ENCODE measurements around the gene IRGQ.
"Not testable (repeated sequence)": the region's sequence is repeated elsewhere in the genome, so short reads cannot be mapped to it uniquely, and the experiment has no call there.

The IRGQ gene

DNA sequence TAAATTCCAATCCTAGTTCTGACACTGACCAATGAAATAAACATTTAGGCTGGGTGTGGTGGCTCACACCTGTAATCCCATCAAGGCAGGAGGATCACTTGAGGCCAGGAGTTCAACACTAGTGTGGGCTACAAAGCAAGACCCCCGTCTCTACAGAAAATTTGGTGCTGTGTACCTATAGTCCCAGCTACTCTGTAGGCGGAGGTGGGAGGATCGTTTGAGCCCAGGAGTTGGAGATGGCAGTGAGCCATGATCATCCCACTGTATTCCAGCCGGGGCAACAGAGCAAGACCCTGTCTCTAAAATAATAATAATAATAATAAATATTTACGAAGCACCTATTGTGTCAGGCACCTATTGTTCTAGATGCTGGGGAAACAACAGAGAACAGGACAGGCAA, 6.7 kb downstream of the IRGQ start:
- TF ChIP-seq, protein P1, sequence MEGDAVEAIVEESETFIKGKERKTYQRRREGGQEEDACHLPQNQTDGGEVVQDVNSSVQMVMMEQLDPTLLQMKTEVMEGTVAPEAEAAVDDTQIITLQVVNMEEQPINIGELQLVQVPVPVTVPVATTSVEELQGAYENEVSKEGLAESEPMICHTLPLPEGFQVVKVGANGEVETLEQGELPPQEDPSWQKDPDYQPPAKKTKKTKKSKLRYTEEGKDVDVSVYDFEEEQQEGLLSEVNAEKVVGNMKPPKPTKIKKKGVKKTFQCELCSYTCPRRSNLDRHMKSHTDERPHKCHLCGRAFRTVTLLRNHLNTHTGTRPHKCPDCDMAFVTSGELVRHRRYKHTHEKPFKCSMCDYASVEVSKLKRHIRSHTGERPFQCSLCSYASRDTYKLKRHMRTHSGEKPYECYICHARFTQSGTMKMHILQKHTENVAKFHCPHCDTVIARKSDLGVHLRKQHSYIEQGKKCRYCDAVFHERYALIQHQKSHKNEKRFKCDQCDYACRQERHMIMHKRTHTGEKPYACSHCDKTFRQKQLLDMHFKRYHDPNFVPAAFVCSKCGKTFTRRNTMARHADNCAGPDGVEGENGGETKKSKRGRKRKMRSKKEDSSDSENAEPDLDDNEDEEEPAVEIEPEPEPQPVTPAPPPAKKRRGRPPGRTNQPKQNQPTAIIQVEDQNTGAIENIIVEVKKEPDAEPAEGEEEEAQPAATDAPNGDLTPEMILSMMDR (conservative IDR thresholded peaks at IDR 0.05; ENCODE audit: low read length) = no peak
- no peak overlapping the region for H3K4me3 ChIP-seq (ENCODE audit: low read length)
- DNase-seq (ENCODE audit: low read depth) = no peak

DNA sequence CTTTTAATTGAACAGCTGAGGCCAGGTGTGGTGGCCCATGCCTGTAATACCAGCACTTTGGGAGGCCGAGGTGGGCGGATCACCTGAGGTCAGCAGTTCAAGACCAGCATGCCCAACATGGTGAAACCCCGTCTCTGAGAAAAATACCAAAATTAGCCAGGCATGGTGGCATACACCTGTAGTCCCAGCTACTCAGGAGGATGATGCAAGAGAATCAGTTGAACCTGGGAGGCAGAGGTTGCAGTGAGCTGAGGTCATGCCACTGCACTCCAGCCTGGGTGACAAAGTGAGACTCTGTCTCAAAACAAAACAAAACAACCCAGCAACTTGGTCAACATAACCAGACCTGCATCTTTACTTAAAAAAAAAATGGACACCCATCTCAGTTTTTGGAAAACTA, 8.9 kb downstream of the IRGQ start:
- DNase-seq (ENCODE audit: low read depth); H3K4me3 ChIP-seq (ENCODE audit: low read length): not testable (repeated sequence)

DNA sequence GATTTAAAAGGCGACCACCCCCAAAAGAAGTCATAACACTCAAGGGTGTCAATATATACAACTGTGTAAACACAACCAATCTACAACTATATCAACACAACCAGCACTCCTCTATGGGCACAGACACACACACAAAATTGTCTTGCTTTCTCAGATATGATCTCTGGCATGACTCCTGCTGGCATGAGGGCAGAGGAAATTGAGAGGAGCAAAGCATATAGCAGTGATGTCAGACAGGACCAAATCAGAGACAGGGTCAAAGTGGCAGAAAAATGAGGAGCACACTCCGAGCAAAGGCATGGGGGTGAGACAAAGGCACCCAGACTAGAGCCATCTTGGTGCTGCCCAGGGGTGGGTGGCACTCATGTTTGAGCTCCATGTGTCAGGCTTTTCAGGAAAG, 9.6 kb downstream of the IRGQ start:
- H3K4me3 ChIP-seq (ENCODE audit: low read length) = no peak overlapping the region
- DNase-seq (ENCODE audit: low read depth) = no peak
- TF ChIP-seq, protein P1 (conservative IDR thresholded peaks at IDR 0.05; ENCODE audit: low read length) = no peak

DNA sequence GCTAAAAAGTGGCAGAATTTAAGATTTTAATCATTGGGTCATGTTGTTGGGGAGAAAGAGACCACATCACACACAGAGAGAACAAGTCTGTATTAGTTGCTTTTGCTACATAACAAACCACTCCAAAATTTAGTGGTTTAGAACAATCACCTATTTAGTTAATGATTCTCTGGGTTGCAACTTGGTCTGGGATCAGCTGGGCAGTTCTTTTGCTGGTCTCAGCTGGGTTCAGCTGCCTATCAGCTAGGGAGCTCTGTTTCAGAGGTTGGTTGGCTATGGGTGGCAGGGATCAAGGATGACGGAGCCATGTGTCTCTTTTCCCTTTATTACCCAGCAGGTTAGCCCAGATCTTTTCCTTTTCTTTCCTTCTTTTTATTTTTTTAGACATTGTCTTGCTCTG, 11.4 kb downstream of the IRGQ start:
- H3K4me3 ChIP-seq (ENCODE audit: low read length) = no peak overlapping the region
- TF ChIP-seq, protein P1 (conservative IDR thresholded peaks at IDR 0.05; ENCODE audit: low read length) = no peak
- no peak for DNase-seq (ENCODE audit: low read depth)

DNA sequence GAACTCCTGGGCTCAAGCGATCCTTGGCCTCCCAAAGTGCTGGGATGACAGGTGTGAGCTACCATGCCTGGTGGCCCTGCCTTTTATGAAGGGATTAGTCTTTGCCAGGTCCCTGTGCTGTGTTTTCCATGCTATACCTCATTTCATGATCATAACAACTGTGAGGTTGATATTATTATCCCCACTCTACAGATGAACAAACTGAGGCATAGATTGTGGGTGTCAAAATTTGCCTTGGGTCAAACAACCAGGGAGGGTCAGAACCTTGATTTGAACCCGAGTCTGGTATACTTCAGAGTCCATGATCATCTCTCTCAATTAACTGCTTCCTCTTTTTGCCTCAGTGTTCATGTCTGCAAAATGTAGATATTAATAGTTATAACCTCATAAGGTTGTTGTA, 13.4 kb downstream of the IRGQ start:
- TF ChIP-seq, protein P1 (conservative IDR thresholded peaks at IDR 0.05; ENCODE audit: low read length) = no peak
- no peak overlapping the region for H3K4me3 ChIP-seq (ENCODE audit: low read length)
- DNase-seq (ENCODE audit: low read depth) = no peak

DNA sequence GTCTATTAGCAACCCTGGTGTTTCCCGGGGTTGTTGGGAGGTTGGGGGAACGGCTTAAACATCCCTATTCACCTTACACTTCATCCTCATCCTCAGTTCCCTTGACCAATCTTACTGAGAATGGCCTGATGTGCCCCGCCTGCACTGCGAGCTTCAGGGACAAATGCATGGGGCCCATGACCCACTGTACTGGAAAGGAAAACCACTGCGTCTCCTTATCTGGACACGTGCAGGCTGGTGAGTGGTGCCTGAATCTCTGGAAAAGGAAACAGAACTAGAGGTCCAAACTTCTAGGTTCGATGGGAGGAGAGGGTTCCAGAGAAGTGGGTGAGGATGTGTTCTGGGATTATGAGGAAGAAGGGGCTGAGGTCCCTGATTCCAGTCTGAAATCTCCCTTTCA, 14.5 kb downstream of the IRGQ start:
- TF ChIP-seq, protein P1 (conservative IDR thresholded peaks at IDR 0.05; ENCODE audit: low read length) = no peak
- H3K4me3 ChIP-seq (ENCODE audit: low read length) = no peak overlapping the region
- DNase-seq (ENCODE audit: low read depth) = no peak

DNA sequence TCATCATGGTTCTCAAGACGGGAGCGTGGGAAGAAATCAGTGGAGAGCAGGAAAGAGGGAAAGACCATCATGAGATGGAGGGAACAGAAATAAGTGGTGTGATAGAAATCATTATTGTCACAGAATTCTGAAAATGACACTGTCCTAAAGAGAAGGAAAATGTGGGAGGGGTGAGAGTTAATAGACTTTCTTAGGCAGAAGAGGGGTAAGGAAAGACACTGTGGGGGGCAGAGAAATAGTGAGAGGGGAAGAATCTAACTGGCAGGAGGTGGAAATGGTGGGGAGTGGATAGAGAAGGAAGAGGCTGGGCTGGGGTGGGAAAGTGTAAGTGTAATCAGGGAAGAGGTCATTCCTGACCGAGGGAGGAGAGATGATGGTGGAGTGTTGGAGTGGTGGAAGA, 17.1 kb downstream of the IRGQ start:
- H3K4me3 ChIP-seq (ENCODE audit: low read length) = no peak overlapping the region
- TF ChIP-seq, protein P1 (conservative IDR thresholded peaks at IDR 0.05; ENCODE audit: low read length) = no peak
- no peak for DNase-seq (ENCODE audit: low read depth)

All from AG10803 (cell line).